MCF 10A (cell line): Measurements from ENCODE around the gene PNPLA3. TPM values are rescaled to one million over a fixed set of nuclear protein-coding genes. Genes with fewer than 3 reads are reported as not detected.

Experiments used
- BruUV-seq: library from RNA; stranded (reverse); fragments of 400-500 nt; replicated peaks from 2 replicates; lab custom pipeline; 2021; lab: Mats Ljungman, UMichigan
- CTCF ChIA-PET: fragments of 300-600 bp; sonication (Branson Sonifier 250); formaldehyde crosslinking; extraction: SDS; loops from one replicate; lab custom pipeline; 2021; ENCODE audit warnings: antibody characterized with exemption, inconsistent platforms; lab: Yijun Ruan, JAX
- POLR2A ChIA-PET: fragments of 300-600, 350-650 bp; sonication (Branson Sonifier 250); formaldehyde crosslinking; extraction: SDS; loops from one replicate; lab custom pipeline; 2020; ENCODE audit warnings: antibody characterized with exemption, inconsistent platforms; lab: Yijun Ruan, JAX
- DNase-seq: peaks from one replicate; pipeline ENCODE4 v3.0.0-alpha.2; 2018; ENCODE audit not compliant: unreplicated experiment
- H3K27ac Mint-ChIP-seq: one replicate; pipeline ENCODE4 v1.8.0; 2022; ENCODE audit warnings: mild to moderate bottlenecking, low read depth, mixed read lengths; ENCODE audit not compliant: unreplicated experiment
- H3K27me3 Mint-ChIP-seq: one replicate; pipeline ENCODE4 v1.8.0; 2022; ENCODE audit warnings: mixed read lengths; ENCODE audit not compliant: insufficient read depth, unreplicated experiment
- H3K36me3 Mint-ChIP-seq: one replicate; pipeline ENCODE4 v1.8.0; 2022; ENCODE audit warnings: mild to moderate bottlenecking, moderate library complexity, mixed read lengths; ENCODE audit not compliant: insufficient read depth, unreplicated experiment
- H3K4me1 Mint-ChIP-seq: one replicate; pipeline ENCODE4 v1.8.0; 2022; ENCODE audit warnings: mixed read lengths; ENCODE audit not compliant: insufficient read depth, unreplicated experiment
- H3K4me3 Mint-ChIP-seq: one replicate; pipeline ENCODE4 v1.8.0; 2022; ENCODE audit warnings: mild to moderate bottlenecking, moderate library complexity, mixed read lengths; ENCODE audit not compliant: unreplicated experiment
- H3K9me3 Mint-ChIP-seq: one replicate; pipeline ENCODE4 v1.8.0; 2022; ENCODE audit warnings: mixed read lengths; ENCODE audit not compliant: unreplicated experiment
- intact Hi-C: fragments of 100-400 bp; cut with micrococcal nuclease; formaldehyde crosslinking; loops from 2 replicates; pipeline ENCODE4 v1.14.1; 2022
- total RNA-seq: library from RNA; stranded (reverse); gene quantifications from 2 replicates; pipeline ENCODE4 v1.2.3, GENCODE V29; 2022
- TF ChIP-seq, protein P1 (sequence below): fragments of 200-600 bp; IDR thresholded peaks from one replicate; pipeline ENCODE4 v1.8.0; 2022; ENCODE audit warnings: antibody characterized with exemption, mild to moderate bottlenecking; ENCODE audit not compliant: unreplicated experiment

Gene PNPLA3
- total RNA-seq, 1 experiment from 2014 or later, result 4.2 TPM

- Mint-ChIP-seq H3K9me3 (no peaks in the 10 kb centered on the region), H3K36me3 (peaks cover 6% of the 10 kb centered on the region), H3K27ac (no peak overlapping the region), H3K27me3 (peaks cover 30% of the 10 kb centered on the region), H3K4me3 (no peak overlapping the region), H3K4me1 (no peaks in the 10 kb centered on the region)
- peak; percentile 42 for DNase-seq
- intact Hi-C loops, result no loop called here
- TF ChIP-seq, protein P1, sequence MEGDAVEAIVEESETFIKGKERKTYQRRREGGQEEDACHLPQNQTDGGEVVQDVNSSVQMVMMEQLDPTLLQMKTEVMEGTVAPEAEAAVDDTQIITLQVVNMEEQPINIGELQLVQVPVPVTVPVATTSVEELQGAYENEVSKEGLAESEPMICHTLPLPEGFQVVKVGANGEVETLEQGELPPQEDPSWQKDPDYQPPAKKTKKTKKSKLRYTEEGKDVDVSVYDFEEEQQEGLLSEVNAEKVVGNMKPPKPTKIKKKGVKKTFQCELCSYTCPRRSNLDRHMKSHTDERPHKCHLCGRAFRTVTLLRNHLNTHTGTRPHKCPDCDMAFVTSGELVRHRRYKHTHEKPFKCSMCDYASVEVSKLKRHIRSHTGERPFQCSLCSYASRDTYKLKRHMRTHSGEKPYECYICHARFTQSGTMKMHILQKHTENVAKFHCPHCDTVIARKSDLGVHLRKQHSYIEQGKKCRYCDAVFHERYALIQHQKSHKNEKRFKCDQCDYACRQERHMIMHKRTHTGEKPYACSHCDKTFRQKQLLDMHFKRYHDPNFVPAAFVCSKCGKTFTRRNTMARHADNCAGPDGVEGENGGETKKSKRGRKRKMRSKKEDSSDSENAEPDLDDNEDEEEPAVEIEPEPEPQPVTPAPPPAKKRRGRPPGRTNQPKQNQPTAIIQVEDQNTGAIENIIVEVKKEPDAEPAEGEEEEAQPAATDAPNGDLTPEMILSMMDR, result peak; percentile 17
- ChIA-PET POLR2A (interaction anchor here (0.7 to 1.2 kb wide), 2 partner anchors 36 to 78 kb away, joined by 3 read pairs; partner anchors contain the start of gene EFCAB6), CTCF (interaction anchor here (0.6 to 1.4 kb wide), 4 partner anchors 15 to 98 kb away, joined by 3 to 5 read pairs (median 3); no protein-coding TSS in a partner anchor)
- BruUV-seq, result no TSS peak
Observed at GRCh38 chr22:43889860-43890253, 33.7 kb upstream of the PNPLA3 start.

DNA sequence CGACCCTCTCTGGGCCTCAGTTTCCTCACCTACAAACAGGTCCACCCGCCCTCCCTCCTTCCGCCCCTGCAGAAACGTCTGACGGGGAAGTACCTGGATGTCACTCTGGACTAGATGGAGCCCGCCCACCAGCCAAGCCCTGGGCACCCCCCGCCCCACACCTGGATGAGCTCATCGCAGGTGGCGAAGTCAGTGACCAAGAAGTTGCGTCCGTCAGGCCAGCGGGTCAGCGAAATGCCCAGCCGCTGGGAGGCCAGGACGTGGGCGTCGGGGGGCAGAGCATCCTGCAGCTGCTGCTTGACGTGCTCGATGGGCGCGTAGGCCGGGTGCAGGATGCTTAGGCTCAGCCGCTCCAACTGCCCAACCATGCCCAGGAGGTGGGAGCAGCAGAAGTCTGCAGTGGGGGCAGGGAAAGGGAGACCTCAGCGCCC lies 32.7 kb upstream of the PNPLA3 start:
- DNase-seq, result no peak
- TF ChIP-seq, protein P1, result no peak
- H3K4me3 Mint-ChIP-seq, result no peak overlapping the region
- peaks cover 30% of the 10 kb centered on the region for H3K27me3 Mint-ChIP-seq
- H3K4me1 Mint-ChIP-seq, result no peaks in the 10 kb centered on the region
- H3K9me3 Mint-ChIP-seq, result no peaks in the 10 kb centered on the region
- ChIA-PET CTCF (interaction anchor here (0.6 to 1.2 kb wide), 2 partner anchors 55 to 71 kb away, joined by 3 to 4 read pairs; no protein-coding TSS in a partner anchor), POLR2A (no interaction called here)
- no peak overlapping the region for H3K27ac Mint-ChIP-seq
- no TSS peak for BruUV-seq
- intact Hi-C loops, result no loop called here
- peaks cover 6% of the 10 kb centered on the region for H3K36me3 Mint-ChIP-seq

GRCh38 chr22:43891360-43892182 lies 32.0 kb upstream of the PNPLA3 start, which contains the start of gene PNPLA5:
Gene PNPLA5, minus strand, starts transcription at chr22:43892013. Its CDS starts 133 bp downstream, at chr22:43891880.
- Mint-ChIP-seq H3K9me3 (no peaks in the 10 kb centered on the region), H3K36me3 (peaks cover 6% of the 10 kb centered on the region), H3K27me3 (peaks cover 28% of the 10 kb centered on the region), H3K4me1 (no peaks in the 10 kb centered on the region), H3K27ac (no peak within 1 kb of the TSS), H3K4me3 (no peak within 1 kb of the TSS)
- intact Hi-C loops, result no loop called here
- BruUV-seq, result no TSS peak
- no peak for DNase-seq
- POLR2A ChIA-PET, result no interaction called here
- TF ChIP-seq, protein P1, result no peak
- CTCF ChIA-PET, result interaction anchor here (0.8 to 1.2 kb wide), 2 partner anchors 12 to 54 kb away, joined by 4 to 5 read pairs; no protein-coding TSS in a partner anchor
